NCI-H1436 (cell line): ENCODE results near the gene ABHD12.

Experiments
- DNase-seq: peaks from one replicate; lab custom pipeline; 2025; lab: John Stamatoyannopoulos, UW

The ABHD12 gene

DNA sequence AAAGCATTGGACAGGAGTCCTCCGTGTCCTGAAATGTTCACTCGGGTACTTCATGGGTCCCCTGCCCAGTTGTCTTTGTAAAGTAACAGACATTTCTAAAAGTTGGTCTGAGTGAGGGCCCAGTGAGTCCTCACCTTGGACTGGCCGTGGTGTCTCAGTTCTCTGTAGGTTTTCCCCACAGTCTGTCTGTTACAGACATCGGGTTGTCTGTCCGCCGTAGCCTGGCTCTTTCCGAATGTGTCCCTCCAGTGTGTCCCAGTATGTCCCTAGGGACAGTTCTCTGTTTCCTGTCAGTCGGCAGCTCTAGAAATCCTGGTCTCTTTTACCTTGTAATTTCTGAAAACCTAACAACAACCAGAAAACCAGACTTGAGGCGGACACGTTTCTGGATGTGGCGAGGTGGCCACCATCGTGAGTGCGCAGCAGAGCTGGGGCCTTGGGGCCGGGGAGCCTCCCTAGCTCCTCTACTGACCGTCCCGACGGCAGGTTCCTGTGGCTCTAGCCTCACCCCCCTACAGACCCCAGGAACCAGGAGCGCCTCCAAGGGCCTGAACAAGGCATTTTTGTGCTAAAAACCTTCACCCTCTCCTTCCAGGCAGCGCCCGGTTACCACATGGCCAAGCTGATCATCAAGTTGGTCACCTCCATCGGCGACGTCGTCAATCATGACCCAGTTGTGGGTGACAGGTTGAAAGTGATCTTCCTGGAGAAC is 100.6 kb downstream of the ABHD12 start:
- DNase-seq: no peak

- DNase-seq: no peak
These were observed 102.1 kb downstream of the ABHD12 start for GRCh38 chr20:25288291-25289181.

DNA sequence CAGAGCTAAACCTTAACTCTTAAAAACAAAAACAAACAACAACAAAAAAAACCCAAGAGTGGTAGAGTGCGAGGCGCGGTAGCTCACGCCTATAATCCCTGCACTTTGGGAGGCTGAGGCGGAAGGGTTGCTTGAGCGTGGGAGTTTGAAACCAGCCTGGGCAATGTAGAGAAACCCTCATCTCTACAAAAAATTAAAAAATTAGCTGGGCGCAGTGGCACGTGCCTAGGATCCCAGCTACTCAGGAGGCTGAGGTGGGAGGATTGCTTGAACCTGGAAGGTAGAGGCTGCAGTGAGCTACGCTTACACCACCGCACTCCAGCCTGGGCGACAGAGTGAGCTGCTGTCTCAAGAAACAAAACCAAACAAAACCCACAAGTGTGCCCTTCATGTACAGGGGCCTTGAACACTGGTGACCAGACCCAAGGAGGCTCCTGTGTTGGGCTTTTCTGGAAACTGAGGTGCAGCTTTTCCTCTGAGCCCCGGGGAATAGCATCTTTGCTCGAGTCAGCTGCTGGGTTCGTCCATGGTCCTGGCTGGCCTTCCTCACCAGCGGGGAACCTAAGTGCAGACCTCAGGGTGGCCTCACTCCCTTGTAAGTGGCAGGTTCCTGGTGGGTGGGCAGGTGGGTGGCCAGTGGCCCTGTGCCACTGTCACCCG is 102.9 kb downstream of the ABHD12 start:
- no peak for DNase-seq

DNA sequence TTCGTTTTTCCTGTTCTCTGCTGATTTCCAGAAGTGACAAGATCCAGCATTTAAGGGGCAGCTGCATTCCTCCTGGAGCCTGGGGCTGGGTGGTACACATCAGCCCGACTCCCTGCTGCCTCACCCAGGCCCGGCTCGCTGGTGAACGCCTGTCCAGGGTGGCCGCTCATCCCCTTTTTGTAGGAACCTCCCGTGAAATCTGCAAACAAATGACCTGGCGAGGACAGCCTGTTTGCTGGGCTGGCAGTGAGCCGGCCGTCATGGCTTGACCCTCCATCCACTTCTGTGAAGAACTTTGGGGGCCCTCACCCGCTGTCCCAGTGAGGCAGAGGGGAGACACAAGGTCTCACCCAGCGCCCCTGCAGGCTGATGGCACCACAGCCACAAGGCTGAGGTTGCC is 103.7 kb downstream of the ABHD12 start:
- DNase-seq: no peak

GRCh38 chr20:25285856-25286798 is 104.5 kb downstream of the ABHD12 start:
- DNase-seq: no peak

- DNase-seq: no peak
These were observed 105.5 kb downstream of the ABHD12 start for GRCh38 chr20:25285091-25285647.

DNA sequence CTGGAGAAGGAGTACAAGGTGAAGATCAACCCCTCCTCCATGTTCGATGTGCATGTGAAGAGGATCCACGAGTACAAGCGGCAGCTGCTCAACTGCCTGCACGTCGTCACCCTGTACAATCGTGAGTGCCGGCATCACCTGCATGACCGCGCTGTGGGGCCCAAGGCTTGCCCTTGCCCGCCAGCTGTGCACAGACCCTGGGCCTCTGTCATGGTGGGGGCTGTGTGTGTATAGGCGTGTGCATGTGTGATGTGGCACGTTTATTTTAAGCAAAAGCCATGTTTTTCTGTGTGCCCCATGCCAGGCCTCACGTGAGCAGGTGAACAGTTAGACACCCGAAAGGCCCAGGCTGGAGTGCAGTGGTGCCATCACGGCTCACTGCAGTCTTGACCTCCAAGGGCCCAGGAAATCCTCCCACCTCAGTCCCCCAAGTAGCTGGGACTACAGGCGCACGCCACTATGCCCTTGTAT is 106.5 kb downstream of the ABHD12 start:
- no peak for DNase-seq

DNA sequence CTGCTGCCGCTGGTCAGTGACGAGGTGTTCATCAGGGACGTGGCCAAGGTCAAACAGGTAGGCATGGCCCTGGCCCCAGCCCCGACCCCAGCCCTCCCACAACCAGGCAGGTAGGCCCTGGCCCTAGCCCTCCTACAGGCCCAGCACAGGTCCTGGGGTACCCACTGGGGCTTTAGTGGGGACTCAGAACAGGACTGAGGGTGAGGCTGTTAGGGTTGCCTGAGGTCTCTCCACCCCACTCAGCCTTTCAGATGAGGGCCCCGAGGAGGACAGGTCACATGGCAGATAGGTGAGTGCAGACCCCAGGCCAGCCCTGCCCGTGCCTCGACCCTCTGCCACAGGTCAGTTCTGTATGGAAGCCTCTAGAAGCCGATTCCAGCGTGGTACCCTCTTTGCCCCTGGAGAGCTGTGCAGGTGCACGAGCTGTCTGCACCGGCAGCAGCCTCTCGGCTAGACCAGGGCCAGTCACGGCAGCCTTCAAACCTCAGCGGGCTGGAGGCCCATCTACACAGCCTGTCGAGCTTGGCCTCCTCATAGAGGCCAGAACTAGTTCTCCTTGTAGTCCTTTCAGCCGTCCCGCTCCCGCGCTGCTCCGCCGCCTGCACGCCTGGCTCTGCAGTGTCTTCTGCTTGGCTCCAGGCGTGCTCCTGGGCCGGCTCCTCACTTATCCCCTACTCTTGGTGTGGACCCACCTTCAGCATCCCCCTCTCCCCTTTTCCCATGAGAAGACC is 107.2 kb downstream of the ABHD12 start:
- DNase-seq: no peak

- DNase-seq: no peak
These were observed 107.8 kb downstream of the ABHD12 start for GRCh38 chr20:25282796-25283195.

GRCh38 chr20:25282034-25282781 is 108.4 kb downstream of the ABHD12 start:
- DNase-seq: no peak

DNA sequence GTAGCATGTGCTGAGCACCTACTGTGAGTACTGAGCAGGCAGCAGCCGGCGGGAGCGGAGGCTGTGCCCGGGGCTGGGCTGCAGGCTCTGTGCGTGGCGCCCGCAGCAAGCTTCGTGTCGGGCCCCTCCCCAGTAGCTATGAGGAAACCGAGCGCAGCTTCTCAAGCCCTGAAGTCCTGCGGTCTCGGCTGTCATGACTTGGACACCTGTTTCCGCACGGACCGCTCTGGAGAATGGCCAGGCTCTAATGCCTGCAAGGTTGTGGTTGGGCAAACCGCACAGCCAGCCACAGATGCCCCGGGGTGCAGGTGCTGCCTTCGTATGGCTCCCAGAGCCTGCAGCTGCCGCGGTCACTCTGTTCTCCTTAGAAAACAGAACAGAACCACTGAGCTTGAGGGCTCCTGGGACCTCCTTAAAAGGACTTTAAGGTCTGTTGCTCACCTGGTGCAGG is 109.1 kb downstream of the ABHD12 start:
- no peak for DNase-seq

GRCh38 chr20:25280574-25281535 is 109.8 kb downstream of the ABHD12 start:
- no peak for DNase-seq

GRCh38 chr20:25280051-25280573 is 110.5 kb downstream of the ABHD12 start:
- DNase-seq: no peak

- DNase-seq: no peak
These were observed 111.2 kb downstream of the ABHD12 start for GRCh38 chr20:25279403-25279802.

DNA sequence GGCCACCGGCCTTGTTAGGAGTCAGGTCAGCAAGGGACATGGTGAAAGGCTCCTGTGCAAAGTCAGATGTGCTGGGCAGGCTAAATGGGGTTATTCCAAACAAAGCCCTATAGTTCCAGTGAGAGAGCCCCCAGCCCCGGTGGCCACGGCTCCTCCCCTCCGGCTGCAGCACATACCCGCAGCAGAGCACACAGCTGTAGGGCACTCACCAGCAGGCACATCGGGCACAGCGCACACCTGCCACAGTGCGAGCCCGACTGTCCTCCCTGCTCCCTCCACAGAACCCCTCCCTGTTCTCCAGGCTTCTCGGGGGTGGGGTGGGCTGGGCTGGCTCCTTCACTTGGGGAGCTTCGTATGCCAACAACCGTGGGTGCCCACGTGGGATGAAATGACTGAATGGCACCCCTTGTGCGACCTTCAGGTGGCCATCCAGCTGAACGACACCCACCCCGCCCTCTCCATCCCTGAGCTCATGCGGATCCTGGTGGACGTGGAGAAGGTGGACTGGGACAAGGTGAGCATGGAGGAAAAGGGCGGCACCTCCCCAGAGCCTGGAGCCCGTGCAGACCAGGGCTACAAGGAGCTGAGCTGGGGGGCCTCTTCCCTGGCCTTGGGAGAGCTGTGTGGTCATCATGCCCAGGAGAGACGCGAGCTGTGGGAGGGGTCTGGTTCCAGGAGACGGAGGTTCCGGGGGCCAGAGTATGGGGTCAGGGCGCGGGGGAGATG is 111.8 kb downstream of the ABHD12 start:
- DNase-seq: no peak

- no peak for DNase-seq
These were observed 112.6 kb downstream of the ABHD12 start for GRCh38 chr20:25277941-25278521.
